ENCODE results near the gene CASQ1.

- TF ChIP-seq CTCF (IDR thresholded peaks at IDR 0.05): no peak
- TF ChIP-seq POLR2A (IDR thresholded peaks at IDR 0.05; ENCODE audit: low read depth): no peak
- TF ChIP-seq POLR2AphosphoS5 (IDR thresholded peaks at IDR 0.05): no peak
- no peak for TF ChIP-seq EP300 (IDR thresholded peaks at IDR 0.05)
Measured at GRCh38 chr1:160169553-160170399, 20.6 kb upstream of the CASQ1 start.

Measured in esophagus muscularis mucosa (tissue), 4 donors.